Amniotic epithelial cell (primary cell): ENCODE measurements around the gene IL31.
A peak's percentile ranks its signal among the peaks of the same experiment; 100 is the strongest.
"Not testable (repeated sequence)": the region's sequence is repeated elsewhere in the genome, so short reads cannot be mapped to it uniquely, and the experiment has no call there.

ENCODE experiments used
- DNase-seq: peaks from one replicate; pipeline ENCODE4 v3.0.0-alpha.2; 2010; ENCODE audit warnings: low read depth

The IL31 gene

GRCh38 chr12:122174155-122174845 is at the start of gene IL31:
Gene IL31, minus strand, starts transcription at chr12:122174221. Its CDS starts 49 bp downstream, at chr12:122174172.
- DNase-seq: no peak

- DNase-seq: no peak
These were observed 42.4 kb upstream of the IL31 start for GRCh38 chr12:122216445-122216844.

- DNase-seq: peak; percentile 74
These were observed 41.8 kb upstream of the IL31 start for GRCh38 chr12:122215771-122216170.

- DNase-seq: no peak
These were observed 34.2 kb upstream of the IL31 start for GRCh38 chr12:122208073-122208820.

- no peak for DNase-seq
These were observed 33.4 kb upstream of the IL31 start for GRCh38 chr12:122207391-122207790.

- no peak for DNase-seq
These were observed 33.0 kb upstream of the IL31 start for GRCh38 chr12:122206976-122207375.

GRCh38 chr12:122206111-122206881 is 32.3 kb upstream of the IL31 start:
- no peak for DNase-seq

GRCh38 chr12:122205053-122205925 is 31.3 kb upstream of the IL31 start:
- DNase-seq: no peak

- no peak for DNase-seq
These were observed 30.4 kb upstream of the IL31 start for GRCh38 chr12:122204167-122205052.

GRCh38 chr12:122203301-122204166 is 29.5 kb upstream of the IL31 start, which contains the start of gene B3GNT4:
Gene B3GNT4, plus strand, starts transcription at chr12:122203709. Its CDS starts 910 bp downstream, at chr12:122204619.
- DNase-seq: peak; percentile 48

GRCh38 chr12:122202811-122203210 is 28.8 kb upstream of the IL31 start:
- not testable (repeated sequence) for DNase-seq

GRCh38 chr12:122202017-122202416 is 28.0 kb upstream of the IL31 start:
- DNase-seq: no peak

GRCh38 chr12:122201381-122201780 is 27.4 kb upstream of the IL31 start:
- no peak for DNase-seq

- DNase-seq: no peak
These were observed 26.6 kb upstream of the IL31 start for GRCh38 chr12:122200541-122201175.

GRCh38 chr12:122199484-122200355 is 25.7 kb upstream of the IL31 start:
- DNase-seq: no peak

- DNase-seq: no peak
These were observed 23.6 kb upstream of the IL31 start for GRCh38 chr12:122197612-122197966.

GRCh38 chr12:122195405-122195804 is 21.4 kb upstream of the IL31 start:
- DNase-seq: no peak

- DNase-seq: no peak
These were observed 20.8 kb upstream of the IL31 start for GRCh38 chr12:122194804-122195203.
